Stimulated activated CD8-positive, alpha-beta memory T cell treated with anti-CD3 and anti-CD28 coated beads, Interleukin-12 subunit alpha, Interleukin-12 subunit beta, amount 100 ng/mL, for 1 hour (primary cell): ENCODE data around the gene EBP.
"Not testable (repeated sequence)": the region's sequence is repeated elsewhere in the genome, so short reads cannot be mapped to it uniquely, and the experiment has no call there.

Source experiments
- DNase-seq: peaks from one replicate; pipeline ENCODE4 v3.0.0-alpha.2; 2020; ENCODE audit warnings: low read depth

The EBP gene

DNA sequence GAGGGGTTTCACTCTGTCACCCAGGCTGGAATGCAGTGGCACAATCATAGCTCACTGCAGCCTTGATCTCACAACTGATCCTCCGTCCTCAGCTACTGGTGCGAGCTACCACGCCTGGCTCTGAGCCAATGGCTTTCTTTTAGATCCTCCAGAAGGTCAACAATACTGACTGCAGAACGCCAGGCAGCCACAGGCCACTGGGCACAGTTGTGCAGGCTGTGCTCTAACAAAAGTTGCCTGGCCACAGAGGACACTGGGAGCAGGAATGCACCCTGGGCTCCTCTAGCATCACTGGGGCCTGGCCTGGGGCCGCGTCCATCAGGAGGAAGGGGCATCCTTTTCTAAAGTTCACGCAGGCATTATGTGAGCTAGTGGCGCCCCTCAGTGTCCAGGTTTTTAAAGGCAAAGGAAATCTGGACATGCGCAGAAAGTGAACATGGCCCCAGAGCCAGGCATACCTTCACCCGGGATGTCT, 27.7 kb upstream of the EBP start:
- no peak for DNase-seq

DNA sequence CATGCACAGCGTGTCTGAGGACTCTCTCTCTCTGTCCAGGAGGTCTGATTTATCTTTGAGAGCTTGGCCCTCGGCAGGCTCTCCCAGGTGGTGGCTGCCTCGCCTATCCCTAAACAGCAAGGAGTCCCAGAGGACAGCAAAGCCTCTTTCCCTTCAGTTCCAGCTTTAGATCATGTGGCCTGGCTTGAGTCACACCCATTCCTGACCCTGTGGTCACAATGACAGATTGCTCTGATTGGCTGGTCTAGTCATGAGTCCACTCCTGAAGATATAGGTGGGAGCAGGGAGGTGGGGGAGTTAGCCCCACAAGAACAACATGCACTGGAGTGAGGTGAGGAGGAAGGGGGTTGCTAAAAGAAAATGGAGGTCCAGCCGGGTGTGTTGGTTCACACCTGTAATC, 24.9 kb upstream of the EBP start:
- no peak for DNase-seq

DNA sequence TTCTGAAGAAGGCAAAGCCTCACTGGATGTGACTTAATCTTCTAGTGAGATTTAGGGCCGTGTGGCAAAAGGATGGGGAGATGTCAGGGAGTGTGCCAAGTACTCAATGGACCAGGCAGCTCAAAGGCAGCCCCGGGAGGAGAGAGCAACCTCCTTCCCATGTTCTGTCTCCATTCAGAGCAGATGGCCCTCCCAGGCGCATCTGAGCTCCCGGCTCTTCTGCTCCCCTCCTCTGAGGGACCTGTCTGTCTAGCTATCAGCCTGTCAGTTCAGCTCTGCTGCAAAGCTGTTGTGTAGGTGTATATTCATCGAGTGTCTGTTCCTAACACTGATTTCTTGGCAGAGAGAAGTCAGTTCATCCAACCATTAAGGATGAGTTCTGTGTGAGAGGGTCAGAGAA, 23.7 kb upstream of the EBP start:
- no peak for DNase-seq

DNA sequence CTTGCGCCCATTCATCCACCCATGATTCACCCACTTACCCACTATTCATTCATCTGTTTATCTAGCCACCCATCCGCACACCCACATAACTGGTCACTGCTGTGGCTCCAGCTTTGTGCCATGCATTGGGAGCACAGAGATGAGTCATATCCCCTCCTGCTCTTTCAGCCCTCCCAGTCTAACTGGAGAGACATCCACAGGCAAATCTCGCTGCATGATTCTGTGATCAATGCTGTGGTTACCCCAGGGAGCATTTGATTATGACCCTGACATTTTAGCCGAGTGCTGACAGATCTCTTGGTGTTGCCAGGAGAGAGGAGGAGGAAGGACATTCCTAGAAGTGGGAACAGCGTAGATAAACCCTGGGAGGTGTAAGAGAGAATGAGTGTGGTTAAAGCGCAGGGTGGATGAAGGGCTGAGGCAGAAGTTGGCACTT, 23.2 kb upstream of the EBP start:
- no peak for DNase-seq

DNA sequence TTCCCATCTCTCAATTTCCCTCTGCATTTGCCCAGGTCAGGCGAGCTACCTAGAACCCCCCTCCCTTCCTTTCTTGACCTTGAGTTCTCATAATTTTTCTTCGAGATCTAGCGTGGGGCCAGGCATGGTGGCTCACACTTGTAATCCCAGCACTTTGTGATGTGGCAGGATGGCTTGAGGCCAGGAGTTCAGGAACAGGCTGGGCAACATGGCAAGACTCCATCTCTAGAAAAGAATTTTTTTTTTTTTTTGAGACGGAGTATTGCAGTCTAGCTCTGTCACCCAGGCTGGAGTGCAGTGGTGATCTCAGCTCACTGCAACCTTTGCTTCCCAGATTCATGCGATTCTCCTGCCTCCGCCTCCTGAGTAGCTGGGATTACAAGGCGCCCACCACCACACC, 17.3 kb upstream of the EBP start:
- no peak for DNase-seq

DNA sequence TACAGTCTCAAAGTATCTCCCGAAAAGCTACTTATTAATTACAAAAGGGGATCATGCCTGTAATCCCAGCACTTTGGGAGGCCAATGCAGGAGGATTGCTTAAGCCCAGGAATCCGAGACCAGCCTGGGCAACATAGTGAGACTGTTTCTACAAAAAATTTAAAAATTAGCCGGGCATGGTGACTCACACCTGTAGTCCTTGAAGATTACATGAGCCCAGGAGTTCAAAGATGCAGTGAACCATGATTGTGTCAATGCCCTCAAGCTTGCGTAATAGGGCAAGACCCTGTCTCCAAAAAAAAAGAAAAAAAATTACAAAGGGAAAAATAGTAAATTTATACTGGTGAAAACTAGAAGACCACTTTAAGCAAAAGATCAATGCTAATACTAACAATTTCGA, 16.1 kb upstream of the EBP start:
- no peak for DNase-seq

DNA sequence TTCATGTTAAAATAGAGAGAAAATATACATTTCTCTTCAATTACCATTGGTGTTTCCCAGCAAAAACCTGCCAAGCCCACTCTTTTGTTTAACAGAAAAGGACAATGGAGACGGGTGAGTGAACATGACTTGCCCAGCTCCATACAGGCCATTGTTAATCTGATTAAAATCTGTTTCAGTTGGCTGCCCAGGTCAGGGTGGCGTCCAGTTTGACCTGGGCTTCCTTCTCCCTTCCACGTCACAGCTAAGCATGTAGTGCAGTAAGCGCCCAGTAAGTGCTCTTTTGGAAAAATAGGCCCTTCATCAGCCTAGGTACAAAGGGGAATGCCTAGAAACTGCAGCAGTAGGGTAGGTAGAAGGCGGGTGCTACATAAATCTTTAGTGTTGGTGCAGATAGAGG, 14.4 kb upstream of the EBP start:
- no peak for DNase-seq

DNA sequence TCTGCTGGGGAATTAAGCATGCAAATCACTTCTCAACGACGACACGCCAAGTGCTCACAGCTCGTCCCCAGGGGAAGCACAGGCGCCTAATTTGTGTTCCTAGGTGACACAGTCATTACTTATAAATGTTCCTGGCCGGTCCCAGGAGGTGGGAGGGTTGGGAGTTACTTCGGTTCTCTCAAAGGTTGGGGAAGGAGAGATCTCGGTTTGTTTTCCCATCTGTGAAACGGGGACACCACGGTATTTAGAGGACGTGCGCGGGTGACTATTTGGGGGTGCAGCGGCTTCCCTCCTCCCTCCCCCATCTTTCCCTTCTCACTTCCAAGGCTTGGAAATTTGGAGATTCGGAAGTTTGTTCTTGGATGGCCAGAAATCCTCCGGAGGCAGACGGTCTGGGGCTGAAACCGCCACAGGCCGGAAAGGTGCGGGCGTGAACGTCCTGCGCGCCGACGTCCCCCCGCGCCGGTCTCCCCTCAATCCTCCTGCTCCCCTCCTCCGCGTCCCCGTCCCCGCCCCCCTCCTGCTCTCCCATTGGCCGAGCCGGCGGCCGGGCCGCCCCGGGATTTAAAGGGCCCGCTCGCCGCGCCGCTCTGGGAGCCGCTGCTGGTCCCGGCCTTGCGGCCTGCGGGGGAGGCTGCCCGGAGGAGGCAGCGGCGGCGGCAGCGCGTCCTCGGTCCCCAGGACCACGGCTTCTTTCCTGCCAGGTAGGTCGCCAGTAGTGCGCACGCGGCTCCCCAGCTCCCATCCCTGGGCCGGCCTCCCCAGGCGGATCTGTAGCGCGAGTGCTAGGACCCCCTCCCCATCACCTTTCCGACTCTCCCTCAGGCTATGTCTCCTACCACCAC, 13.0 kb upstream of the EBP start, which contains the start of gene PORCN:
PORCN (plus strand) TSS at position 593 of the 845 bp plus-strand sequence. CDS start 829 bp downstream, outside the sequence.
- peak; percentile 62 for DNase-seq

DNA sequence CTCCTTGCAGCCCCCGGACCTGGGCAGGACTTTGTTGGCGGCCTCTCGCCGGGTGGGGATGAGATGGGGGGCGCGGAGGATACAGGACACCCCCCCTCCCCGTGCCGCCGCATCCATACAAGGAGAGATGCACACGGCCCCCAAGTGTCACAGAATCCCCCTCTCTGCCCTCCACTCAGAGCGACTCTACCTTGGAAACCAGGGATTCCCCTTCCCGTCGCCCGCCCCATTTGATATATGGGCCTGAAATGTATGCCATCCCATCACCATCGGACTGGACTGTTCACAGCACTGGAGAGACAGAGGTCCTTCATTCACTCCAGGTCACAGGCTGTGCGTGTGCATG, 12.4 kb upstream of the EBP start:
- DNase-seq, result no peak

DNA sequence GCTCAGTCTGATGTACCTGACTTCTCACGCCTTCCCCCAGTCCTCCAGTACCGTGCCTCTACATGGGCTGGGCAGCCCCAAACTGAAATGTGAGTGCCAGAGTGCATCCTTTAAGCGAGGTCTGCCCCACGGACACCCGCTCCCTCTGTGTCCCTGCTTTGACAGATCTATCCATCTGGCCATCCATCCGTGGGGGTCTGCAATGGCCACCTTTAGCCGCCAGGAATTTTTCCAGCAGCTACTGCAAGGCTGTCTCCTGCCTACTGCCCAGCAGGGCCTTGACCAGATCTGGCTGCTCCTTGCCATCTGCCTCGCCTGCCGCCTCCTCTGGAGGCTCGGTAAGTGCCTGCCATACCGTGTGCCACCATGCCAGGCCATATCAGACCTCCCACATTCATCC, 12.0 kb upstream of the EBP start:
- DNase-seq, result no peak

DNA sequence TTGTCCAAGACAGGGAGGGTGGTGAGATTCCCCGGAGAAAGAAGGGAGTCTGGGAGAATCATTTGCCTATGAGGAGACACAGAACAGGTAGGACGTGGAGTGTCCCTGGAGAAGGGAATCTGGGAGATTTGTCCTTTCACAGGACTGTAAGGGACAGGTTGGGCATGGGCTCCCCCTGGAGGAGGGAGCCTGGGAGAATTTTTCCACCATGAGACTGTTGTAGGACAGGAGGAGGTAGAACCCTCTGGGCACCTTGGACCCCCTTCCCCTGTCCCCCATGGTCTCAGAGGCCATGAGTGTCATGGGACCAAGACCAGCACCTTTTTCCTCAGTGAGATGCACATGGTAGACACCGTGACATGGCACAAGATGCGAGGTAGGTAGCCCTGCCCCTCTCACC, 10.0 kb upstream of the EBP start:
- no peak for DNase-seq

DNA sequence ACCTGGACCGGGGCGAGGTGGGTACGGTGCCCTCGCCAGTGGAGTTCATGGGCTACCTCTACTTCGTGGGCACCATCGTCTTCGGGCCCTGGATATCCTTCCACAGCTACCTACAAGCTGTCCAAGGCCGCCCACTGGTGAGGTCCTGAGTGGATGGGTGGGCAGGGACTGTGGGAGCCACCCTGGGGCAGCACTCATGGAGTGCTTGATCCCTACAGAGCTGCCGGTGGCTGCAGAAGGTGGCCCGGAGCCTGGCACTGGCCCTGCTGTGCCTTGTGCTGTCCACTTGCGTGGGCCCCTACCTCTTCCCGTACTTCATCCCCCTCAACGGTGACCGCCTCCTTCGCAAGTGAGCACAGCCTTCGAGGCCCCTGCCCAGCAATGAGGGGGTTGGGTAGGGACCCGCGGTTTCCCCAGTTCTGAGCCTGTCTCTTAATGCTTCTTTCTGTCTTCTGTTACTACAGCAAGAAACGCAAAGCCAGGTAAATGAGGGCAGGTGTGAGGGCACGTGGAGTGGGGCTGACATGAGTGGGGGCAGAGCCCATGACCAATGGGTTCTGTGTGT, 9.2 kb upstream of the EBP start:
- no peak for DNase-seq

DNA sequence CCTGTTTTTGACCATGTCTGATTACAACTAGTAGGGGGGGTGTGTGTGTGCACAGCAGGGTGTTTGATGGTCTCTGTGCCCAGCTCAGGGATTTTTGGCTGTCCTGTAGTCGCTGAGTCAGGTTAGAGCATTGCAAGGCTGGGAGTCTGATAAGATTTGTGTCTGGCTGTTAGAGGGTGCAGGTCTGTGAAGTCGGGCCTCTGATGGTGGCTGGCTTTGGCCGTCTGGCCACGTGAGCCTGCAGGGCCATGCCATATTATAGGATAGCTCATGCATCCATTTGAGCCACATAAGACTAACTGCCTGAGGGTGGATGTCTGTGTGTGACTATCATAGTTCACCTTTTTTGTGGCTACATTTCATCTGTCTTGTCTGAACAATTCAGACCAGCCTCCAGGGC, 7.9 kb upstream of the EBP start:
- no peak for DNase-seq

DNA sequence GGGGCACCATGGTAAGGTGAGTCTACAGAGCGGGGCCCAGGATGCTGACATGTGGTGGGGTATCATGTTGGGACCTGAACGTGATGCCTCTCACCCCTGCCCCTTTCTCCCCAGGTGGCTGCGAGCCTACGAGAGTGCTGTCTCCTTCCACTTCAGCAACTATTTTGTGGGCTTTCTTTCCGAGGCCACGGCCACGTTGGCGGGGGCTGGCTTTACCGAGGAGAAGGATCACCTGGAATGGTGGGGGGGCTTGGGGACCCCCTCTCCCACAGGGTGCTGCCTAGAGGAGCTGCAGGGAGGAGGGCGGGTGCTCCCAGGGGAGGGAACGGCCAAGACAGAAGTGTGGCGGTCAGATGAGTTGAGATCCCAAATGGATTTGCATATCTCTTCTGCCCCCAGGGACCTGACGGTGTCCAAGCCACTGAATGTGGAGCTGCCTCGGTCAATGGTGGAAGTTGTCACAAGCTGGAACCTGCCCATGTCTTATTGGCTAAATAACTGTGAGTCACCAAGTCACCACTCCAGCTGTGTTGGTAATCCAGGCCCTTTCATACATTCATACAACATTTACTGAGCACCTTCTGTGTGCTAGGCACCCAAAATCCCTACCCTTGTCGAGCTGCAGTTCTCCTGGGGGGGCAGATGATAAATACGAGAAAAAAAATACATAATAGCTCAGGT, 7.3 kb upstream of the EBP start:
- no peak for DNase-seq

DNA sequence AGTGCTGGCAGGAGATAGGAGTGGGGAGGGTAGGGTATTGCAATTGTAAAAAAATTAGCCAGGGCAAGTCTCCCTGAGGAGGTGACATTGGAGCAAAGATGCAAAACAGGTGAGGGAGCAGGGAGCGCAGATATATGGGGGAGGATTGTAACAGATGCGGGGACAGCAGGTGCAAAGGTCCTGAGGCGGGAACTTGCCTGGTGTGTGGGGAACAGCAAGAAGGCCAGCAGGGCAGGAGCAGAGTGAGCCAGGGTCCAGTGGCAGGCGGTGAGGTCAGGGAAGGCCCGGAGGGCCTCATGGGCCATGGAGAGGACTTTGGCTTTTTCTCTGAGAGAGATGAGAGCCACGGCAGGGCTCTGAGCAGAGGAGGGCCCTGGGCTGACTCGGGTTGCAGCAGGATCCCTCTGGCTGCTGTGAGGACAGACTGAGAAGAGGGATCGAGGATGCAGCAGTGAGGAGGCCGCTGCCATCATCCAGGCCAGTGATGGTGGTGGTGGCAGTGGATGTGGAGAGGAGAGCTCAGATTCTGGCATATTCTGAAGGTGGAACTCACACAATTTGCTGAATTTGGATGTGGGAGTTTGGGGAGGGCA, 6.6 kb upstream of the EBP start:
- DNase-seq, result no peak

DNA sequence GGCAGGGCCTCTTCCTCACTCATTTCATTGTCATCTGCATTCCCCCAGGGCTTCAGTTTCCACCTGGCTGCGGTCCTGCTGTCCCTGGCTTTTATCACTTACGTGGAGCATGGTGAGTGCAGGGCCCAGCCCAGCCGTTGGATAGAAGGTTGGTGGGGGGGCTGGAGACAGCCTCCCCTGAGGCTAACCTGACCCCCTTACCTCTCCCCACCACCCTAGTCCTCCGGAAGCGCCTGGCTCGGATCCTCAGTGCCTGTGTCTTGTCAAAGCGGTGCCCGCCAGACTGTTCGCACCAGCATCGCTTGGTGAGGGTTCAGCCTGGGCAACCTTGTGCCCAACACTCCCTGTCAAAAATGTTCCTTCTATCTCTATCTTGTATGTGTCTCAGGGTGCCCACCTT, 5.8 kb upstream of the EBP start:
- no peak for DNase-seq

DNA sequence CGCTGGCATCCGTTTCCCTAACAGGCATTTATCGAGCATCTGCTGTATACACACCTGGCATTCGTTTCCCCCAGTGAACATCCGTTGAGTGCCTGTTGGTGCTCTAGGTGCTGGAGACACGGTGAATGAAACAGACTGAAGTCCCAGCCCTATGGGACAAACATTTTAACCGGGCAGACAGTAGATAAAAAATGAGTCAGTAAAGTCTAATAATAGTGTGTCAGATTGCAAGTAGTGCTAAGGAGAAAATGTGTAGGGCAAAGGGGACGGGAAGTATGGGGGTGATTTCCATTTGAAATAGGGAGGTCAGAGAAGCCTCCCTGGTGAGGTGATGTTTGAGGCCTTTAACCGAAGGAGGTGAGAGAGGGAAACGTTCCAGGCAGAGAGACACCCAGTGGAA, 5.3 kb upstream of the EBP start:
- DNase-seq, result no peak

DNA sequence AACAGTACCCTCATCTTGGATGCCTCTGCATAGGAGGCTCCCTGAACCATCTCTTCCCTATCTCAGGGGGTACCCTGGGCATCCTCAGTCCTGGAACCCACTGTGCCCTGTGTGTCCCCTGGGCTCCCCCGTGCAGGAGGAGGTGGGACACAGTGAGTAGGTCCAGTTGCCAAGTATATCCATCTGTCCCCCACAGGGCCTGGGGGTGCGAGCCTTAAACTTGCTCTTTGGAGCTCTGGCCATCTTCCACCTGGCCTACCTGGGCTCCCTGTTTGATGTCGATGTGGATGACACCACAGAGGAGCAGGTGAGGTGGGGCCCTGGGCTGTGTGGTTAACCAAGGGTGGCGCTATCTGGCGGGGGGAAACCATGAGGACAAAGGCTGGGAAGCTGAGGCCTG, 4.6 kb upstream of the EBP start:
- no peak for DNase-seq

DNA sequence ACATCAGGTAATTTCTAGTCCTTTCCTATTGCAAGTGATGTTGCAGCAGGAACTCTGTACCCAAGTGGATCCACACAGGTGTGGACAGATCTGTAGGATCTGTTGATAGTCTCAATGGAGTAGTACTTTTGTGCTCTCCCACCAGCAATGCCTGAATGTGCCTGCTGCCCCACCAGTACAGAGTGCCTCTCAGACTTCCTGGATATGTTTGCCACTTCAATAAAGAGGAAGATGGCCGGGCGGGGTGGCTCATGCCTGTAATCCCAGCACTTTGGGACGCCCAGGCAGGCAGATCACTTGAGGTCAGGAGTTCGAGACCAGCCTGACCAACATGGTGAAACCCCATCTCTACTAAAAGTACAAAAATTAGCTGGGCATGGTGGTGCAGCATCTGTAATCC, 2.1 kb upstream of the EBP start:
- not testable (repeated sequence) for DNase-seq

DNA sequence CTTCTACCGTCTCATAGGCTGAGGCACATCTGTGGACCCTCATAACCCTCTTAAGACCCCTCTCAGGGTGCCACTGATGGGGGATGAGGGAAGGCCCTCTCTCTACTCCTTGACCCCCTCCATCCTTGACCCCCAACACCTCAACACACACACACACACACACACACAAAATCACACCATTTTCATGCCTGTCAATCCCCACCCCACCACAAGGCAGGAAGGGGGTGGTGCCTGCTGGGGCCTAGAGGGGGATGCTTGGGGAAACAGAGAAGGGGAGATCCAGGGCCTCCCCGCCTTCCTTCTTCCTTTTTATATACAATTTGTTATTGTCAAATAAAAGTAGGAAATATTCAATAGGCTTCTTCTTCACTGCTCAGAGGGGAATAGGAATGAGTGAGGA, 1.2 kb upstream of the EBP start:
- no peak for DNase-seq

DNA sequence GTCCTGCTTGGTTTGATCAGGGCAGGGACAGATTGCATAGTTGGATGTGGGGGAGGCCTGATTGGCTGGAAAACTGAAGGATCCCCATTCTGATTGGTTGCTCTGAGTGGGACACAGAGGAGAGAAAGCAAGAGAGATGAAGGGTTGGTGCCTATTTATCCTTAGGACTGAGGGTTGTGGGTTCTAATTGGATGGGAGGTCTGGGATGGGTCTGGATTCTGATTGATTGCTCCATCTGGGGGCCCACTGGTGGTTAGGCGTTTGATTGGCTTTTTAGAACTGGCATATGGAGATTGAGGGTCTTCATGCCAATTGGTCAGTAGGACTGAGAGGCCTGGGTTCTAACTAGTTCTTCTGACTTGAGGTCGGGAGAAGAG, 644 bp upstream of the EBP start:
- no peak for DNase-seq

DNA sequence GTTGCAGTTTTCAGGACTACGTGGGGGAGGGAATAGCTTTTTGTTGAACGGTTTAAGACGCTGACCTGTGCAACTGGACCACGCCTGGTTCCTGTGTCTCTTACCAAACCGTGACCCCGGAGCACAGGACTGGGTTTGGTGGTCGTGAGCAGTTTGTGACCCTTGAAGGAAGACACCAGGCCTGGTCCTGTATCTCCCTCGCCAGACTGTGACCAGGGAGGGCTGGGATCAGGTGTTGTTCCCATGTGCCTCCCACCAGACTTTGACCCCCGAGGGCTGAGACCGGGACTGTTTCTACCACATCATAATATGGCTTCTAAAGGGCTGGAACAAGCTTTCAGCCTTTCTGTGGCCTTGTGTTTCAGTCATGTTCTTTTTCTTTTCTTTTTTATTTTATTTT, 683 bp downstream of the EBP start:
- no peak for DNase-seq

DNA sequence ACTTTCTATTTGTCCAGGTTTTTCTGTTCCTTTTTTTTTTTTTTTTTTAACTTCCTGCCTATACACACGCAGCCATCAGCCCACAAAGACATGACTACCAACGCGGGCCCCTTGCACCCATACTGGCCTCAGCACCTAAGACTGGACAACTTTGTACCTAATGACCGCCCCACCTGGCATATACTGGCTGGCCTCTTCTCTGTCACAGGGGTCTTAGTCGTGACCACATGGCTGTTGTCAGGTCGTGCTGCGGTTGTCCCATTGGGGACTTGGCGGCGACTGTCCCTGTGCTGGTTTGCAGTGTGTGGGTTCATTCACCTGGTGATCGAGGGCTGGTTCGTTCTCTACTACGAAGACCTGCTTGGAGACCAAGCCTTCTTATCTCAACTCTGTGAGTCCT, 2.1 kb downstream of the EBP start:
- DNase-seq, result no peak
